ENCODE measurements around the gene VPS33A. TPM values are rescaled to one million over a fixed set of nuclear protein-coding genes. Genes with fewer than 3 reads are reported as not detected.

The VPS33A gene
- total RNA-seq, 4 donors from 2014 or later, result 13.0 to 18.6 (median 15.4) TPM

DNA sequence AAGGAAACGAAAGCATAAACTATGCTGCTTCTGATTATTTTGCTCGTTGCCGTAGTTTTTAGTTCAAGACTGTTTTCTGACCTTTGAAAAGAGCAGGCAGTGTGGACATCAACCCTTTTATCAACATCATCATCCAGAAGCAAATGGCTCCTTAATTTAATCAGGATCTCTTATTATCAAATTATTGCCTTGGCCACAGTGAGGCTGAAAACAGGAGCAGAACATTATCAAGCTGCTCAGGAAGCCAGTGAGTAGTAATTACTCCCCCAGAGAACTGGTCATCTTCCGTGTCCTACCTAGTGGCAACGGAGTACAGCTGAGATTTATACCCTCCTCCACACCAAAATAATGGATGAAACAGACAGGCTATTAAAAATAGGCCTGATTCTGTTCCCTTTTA lies 38.2 kb downstream of the VPS33A start:
- TF ChIP-seq, protein P1, sequence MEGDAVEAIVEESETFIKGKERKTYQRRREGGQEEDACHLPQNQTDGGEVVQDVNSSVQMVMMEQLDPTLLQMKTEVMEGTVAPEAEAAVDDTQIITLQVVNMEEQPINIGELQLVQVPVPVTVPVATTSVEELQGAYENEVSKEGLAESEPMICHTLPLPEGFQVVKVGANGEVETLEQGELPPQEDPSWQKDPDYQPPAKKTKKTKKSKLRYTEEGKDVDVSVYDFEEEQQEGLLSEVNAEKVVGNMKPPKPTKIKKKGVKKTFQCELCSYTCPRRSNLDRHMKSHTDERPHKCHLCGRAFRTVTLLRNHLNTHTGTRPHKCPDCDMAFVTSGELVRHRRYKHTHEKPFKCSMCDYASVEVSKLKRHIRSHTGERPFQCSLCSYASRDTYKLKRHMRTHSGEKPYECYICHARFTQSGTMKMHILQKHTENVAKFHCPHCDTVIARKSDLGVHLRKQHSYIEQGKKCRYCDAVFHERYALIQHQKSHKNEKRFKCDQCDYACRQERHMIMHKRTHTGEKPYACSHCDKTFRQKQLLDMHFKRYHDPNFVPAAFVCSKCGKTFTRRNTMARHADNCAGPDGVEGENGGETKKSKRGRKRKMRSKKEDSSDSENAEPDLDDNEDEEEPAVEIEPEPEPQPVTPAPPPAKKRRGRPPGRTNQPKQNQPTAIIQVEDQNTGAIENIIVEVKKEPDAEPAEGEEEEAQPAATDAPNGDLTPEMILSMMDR (IDR thresholded peaks at IDR 0.05; ENCODE audit: low read depth), result no peak

DNA sequence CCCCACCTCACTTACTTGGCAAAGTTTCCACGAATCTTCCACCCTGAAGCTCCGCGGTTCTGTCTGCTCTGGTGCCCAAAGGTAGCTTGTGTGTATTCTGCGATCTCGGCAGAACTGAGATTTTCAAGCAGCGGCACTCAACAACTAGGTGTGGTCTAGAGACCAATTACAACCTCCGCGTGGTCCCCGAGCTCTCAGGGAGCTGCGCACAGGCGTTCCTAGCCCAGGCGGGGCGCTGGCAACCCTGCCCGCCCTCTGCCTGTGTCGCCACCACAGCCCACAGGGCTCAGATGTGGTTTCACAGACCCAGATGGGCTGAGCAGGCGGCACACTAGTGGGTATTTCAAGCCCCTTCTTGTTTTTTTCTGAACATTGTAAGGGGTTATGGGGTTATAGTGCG lies 39.0 kb downstream of the VPS33A start:
- TF ChIP-seq, protein P1 (IDR thresholded peaks at IDR 0.05; ENCODE audit: low read depth), result no peak

DNA sequence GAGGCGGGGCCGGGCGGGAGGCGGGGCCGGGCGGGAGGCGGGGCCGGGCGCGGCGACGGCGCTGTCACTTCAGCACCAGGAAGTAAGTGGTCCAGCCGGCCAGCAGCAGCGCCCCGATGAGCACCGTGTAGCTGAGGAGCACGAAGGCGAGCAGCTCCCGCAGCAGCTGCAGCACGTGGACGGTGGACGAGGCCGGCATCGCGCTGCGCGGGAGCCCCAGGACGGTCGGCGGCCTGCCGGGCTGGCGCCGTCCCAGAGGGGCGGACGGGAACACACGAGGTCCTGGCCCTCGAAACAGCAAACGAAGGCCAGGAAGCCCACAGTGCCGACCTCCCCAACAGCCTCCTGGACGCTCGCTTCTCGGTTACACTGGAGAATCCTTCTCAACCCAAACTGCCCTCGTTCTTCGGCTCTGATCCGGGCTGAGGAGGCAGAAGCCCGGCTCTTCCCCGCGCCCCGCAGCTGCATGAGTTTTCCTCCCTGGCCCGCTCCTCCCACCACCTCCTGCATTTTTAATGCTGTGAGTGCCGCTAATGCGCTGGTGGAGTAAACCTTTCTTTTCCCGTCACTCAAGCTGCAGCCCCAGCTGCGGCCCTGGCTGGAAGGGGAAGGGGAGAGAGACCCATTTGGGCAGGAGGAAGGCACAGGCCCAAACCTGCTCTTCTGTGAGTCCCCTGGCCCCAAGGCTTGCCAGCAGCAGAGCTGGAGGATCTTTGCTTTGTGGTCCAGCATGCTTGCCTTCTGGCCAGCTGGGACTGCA lies 39.7 kb downstream of the VPS33A start:
- TF ChIP-seq, protein P1 (IDR thresholded peaks at IDR 0.05; ENCODE audit: low read depth), result no peak

DNA sequence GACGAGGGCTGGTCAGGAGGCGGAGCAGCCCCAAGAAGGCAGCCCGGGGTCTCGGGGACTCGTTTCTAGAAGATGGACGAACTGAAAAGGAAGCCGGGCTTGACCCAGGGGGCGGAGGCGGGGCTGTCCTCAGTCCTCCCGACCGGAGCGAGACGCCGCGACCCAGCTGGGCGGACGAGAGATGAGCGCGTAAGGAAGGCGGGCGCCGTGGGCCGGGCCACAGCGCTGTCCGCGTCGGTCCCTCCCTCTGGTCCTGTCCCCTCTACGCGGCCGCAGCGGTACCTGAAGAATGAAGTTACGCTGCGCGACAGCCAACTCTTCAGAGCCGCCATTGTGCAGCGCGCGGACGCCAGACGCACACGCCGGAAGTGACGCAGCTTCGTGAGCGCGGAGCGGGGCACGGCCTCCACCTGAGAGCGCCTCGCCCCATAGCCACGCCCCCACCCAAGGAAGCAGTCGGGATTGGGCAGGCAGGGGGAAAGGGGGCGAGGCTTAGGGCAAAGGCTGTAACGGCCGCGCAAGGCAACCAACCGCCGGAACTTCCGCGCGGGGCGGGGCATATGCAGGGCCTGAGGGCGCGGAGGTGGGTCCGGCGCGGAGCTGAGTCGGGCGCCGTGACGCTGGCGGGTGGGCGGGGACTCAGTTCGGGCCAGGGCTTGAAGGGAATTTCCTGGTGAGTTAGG lies 40.5 kb downstream of the VPS33A start, which contains the start of gene DIABLO:
TSS of gene DIABLO (minus strand) at position 370 of the 683 bp plus-strand sequence. CDS start at position 332, 38 bp downstream.
- TF ChIP-seq, protein P1 (IDR thresholded peaks at IDR 0.05; ENCODE audit: low read depth), result no peak

DNA sequence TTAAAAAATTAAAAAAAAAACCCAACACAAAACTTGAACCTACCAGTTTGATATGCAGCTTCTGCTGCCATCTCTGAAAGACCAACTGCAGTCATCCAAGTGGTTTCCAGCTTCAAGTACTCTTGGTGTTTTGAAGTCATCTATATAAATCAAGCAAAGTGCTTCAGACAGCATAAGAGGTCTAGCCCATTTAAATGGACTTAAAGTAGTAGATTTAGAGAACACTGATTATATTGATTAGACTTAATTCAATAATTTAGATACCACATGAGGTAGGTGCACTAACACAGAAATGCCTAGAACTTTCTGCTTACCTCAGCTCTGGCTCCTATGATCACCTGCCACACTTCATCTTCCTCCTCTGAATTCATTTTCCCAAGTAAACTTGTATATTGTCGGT lies 49.8 kb downstream of the VPS33A start:
- TF ChIP-seq, protein P1 (IDR thresholded peaks at IDR 0.05; ENCODE audit: low read depth), result no peak

DNA sequence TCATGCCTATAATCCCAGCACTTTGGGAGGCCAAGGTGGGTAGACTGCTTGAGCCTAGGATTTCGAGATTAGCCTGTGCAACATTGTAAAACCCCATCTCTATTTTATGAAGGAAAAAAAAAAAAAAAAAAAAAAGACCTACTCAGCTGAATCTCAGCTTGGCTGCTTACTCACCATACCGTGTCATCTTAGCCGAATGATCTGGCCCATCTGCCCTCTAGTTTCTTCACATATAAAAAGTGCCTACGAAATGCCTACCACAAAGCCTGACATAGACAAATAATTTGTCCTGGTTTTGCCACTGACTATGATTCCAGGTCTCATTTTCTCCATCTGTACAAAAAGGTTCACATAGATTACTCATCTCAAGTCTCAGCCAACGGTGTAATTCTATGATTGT lies 50.5 kb downstream of the VPS33A start:
- TF ChIP-seq, protein P1 (IDR thresholded peaks at IDR 0.05; ENCODE audit: low read depth), result no peak

DNA sequence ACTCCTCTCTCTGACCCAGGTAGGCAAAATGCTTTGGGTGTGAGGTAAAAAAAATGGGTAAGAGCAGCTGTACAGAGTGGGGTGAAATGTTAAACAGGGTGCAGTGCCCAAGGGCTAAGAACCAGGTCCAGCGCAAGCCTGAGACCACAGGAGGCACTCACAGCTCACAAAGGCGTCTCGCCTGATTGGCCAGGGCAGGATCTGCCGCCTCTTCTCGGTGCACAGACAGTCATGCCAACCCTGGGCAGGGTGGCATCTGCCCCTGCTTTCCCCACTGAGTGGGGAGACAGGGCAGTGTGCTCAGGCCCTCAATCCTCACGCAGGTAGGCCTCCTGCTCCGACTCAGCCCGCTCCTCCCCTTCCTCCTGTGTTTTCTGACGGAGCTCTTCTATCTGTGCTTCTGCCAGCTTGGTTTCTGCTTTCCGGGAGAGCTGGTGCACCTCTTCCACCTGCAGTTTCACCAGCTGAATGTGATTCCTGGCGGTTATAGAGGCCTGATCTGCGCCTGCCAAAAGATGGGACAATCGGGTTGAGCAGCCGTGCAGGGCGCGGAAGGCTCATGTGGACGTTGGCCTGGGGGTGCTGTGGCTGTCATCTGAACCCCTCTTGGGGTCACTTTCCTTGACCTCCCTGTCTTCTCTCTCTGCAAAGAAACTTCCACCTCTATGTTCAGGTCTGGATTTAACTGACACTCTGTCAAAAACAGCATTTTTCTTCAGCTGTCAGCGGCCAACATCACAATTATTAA lies 58.0 kb downstream of the VPS33A start:
- TF ChIP-seq, protein P1 (IDR thresholded peaks at IDR 0.05; ENCODE audit: low read depth), result no peak
